Stimulated activated CD8-positive, alpha-beta memory T cell treated with anti-CD3 and anti-CD28 coated beads, Interleukin-4, amount 100 ng/mL, for 1 hour (primary cell): Measurements from ENCODE around the gene ADGRL2.

Experiments used
- DNase-seq, 2 donors: peaks; one replicate each; pipeline ENCODE4 v3.0.0-alpha.2; 2020; ENCODE audit warnings: low read depth in 2 of 2, low spot score in 1 of 2

The ADGRL2 gene

GRCh38 chr1:81976539-81976938 is 175.8 kb downstream of the ADGRL2 start:
- no peak for DNase-seq

GRCh38 chr1:81978945-81979344 is 178.2 kb downstream of the ADGRL2 start:
- DNase-seq: no peak

GRCh38 chr1:81982523-81982922 is 181.8 kb downstream of the ADGRL2 start:
- no peak for DNase-seq

DNA sequence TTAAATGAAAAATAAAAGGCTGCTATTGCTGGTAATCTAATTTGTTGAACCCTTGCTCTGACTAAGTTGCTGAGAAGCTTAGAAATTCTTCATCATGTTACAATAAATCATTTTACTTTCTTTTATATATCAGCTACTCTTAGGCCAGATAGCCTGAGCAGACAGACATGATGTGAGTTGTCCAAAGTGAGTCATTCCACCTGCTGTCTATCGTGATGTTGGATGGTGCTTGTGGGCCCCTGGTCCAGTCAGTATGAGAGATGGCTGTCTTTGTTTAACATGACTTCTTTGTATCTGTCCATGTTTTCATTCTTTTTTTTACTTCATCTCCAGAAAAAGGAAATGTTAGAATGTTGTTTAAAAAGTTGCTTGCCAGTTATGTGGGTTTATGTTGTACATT is 188.8 kb downstream of the ADGRL2 start:
- no peak for DNase-seq

GRCh38 chr1:81990241-81990640 is 189.5 kb downstream of the ADGRL2 start:
- DNase-seq: no peak

DNA sequence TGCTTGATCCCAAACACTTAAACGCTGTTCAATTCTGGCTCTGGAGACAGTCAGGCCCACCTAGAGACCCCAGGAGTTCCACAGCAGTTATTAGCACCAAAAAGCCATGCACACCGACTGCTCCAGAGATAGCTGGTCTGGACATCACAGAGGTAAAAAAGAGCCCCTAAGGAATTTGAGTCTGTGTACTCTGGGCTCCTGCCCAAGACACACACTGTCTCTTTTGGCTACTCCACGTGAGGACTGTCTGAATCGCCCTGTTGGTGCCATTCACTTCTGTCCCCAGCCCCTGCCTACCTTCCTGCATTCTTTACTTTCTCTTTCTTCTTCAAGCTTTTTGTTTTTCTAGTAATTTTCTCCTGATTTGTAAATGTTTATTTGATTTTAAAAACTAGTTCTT is 197.4 kb downstream of the ADGRL2 start:
- DNase-seq: no peak

DNA sequence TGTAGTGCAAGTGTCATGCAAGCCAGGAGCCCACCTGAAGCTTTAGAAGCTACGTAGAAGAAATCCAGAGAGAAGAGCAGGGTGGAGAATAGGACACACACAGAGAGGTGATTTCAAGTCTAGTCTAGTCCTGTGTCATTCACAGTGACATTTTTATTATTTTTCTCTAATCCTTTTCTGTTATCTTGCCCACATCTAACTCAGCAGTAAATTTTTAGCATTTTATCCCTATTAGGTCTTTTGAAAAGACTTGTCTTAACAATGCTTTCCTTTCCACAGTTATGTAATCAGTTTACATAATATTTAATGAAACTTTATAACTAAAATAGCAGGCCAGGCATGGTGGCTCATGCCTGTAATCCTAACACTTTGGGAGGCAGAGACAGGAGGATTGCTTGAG is 198.6 kb downstream of the ADGRL2 start:
- no peak for DNase-seq

DNA sequence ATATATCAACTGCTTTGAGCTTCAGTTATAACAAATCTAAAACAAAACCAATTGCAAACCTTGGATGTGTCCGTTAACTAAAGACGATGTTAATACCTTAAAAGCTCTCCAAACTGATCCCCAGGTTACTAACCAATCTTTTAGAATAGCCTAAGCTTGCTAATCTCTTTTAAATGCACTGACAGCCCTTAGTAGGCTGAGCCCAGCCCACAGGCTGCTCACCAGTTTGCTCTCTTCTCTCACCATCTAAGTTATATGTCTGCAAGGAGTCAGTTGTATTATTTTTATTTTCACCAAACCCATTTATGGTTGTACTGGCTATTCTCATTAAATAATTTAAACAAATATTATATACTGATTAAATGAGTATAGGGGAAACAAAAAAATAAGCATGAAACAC is 199.5 kb downstream of the ADGRL2 start:
- DNase-seq: no peak

- DNase-seq: no peak
Measured at GRCh38 chr1:82001345-82001744, 200.6 kb downstream of the ADGRL2 start.

- no peak for DNase-seq
Measured at GRCh38 chr1:82007804-82008203, 207.1 kb downstream of the ADGRL2 start.

- no peak for DNase-seq
Measured at GRCh38 chr1:82013702-82014101, 213.0 kb downstream of the ADGRL2 start.

DNA sequence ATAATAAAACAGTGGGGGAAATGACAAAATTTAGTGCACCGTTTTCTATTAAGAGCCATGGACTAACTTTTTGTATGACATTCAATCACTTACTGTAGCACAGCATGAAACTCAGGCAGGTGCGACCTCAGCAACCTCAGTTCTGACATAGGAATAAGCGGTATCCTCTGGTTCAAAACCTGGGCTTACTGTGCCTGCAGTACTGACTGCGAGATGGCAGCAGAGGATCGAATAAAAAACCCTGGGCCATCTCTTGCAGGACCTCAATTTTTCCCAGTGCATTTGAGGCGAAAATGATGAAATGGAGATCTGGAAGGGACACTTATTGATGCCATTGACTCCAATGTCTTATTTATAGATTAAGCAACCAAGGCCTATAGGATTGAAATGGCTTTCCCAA is 214.7 kb downstream of the ADGRL2 start:
- DNase-seq: no peak

- DNase-seq: no peak
Measured at GRCh38 chr1:82018319-82018718, 217.6 kb downstream of the ADGRL2 start.

- DNase-seq: no peak
Measured at GRCh38 chr1:82019508-82019907, 218.8 kb downstream of the ADGRL2 start.

DNA sequence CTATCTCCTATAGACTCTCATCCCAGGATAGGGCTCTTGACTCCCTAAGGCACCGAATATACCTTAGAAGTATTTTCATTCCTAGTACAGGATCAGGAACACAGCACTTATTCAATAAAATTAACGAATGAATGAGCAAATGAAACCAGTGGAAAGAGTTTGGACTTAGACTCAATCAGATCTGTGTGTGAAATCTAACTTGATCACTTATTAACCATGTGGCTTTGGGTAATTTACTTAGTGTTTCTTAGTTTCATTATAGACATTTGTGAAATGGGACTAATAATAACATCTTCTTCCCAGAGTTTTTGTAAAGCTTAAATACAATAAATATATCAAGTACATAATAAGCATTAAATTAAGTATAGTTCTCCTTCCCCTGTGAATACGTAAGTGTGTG is 230.1 kb downstream of the ADGRL2 start:
- no peak for DNase-seq

GRCh38 chr1:82032068-82032467 is 231.3 kb downstream of the ADGRL2 start:
- DNase-seq: no peak

DNA sequence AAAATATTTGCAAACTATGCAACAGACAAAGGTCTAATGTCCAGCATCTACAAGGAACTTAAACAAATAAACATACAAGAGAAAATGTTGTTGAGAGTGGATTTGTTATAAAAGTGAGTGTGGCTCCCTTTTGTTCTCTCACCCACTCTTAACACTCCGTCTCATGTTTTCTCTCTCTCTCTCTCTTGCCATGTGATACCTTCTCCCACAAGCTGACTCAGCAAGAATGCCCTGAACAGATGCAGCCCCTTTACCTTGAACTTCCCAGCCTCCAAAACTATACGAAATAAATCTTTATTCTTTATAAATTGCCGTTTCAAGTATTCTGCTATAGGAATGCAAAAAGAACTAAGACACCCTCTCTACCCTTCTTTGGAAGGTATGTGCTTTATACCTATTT is 234.1 kb downstream of the ADGRL2 start:
- no peak for DNase-seq
